B cell (primary cell): Measurements from ENCODE around the gene LAMA3. TPM values are rescaled to one million over a fixed set of nuclear protein-coding genes. Genes with fewer than 3 reads are reported as not detected.

Source experiments
- ATAC-seq: fragments of 200-7000 bp; cut with Tn5 transposase; one replicate; pipeline ENCODE4 v1.10.0; 2021; ENCODE audit warnings: low read depth, mild to moderate bottlenecking, moderate number of reproducible peaks, moderate library complexity
- CTCF ChIA-PET: fragments of 350-600 bp; sonication (Branson Sonifier 250); formaldehyde crosslinking; loops from one replicate; lab custom pipeline; 2021; ENCODE audit warnings: antibody characterized with exemption, inconsistent platforms; lab: Charles Lee
- POLR2A ChIA-PET: fragments of 350-600 bp; sonication (Branson Sonifier 250); formaldehyde crosslinking; loops from one replicate; lab custom pipeline; 2021; ENCODE audit warnings: antibody characterized with exemption; lab: Charles Lee
- DNase-seq: peaks from one replicate; pipeline ENCODE4 v3.0.0; 2013
- H2AFZ ChIP-seq: 2 replicates; pipeline ENCODE4 v1.6.1; 2012; ENCODE audit warnings: mild to moderate bottlenecking, low read depth, low read length; ENCODE audit not compliant: insufficient read depth, poor library complexity, severe bottlenecking
- H3K27ac ChIP-seq, 2 donors: 1 replicate in 1 of 2; 2 replicates in 1 of 2; pipeline ENCODE4 v1.5.1; 2012 to 2013; ENCODE audit warnings: low read length in 2 of 2, mild to moderate bottlenecking in 2 of 2, moderate library complexity in 1 of 2
- H3K27me3 ChIP-seq, 4 experiments: fragments of 200-600 bp in 1 of 4; sonication (generic) in 1 of 4; replicated peaks in 1 of 4; 1 replicate in 2 of 4; 2 replicates in 2 of 4; pipeline versions ENCODE4 v1.6.1 to v1.7.0; 2013 to 2016; ENCODE audit warnings: low read length in 3 of 4, mild to moderate bottlenecking in 2 of 4, mixed read lengths in 1 of 4, moderate library complexity in 1 of 4; ENCODE audit not compliant: insufficient read depth in 4 of 4, control insufficient read depth in 3 of 4; ENCODE audit errors: control extremely low read depth in 1 of 4
- H3K36me3 ChIP-seq, 2 experiments: replicated peaks in 1 of 2; 1 replicate in 1 of 2; 2 replicates in 1 of 2; pipeline versions ENCODE4 v1.6.1 to v1.7.1; 2013; ENCODE audit warnings: low read length in 1 of 2; ENCODE audit not compliant: insufficient read depth in 2 of 2, control insufficient read depth in 1 of 2; ENCODE audit errors: control extremely low read depth in 1 of 2, extremely low read depth in 1 of 2
- H3K4me1 ChIP-seq, 2 donors: fragments of 200-600 bp in 1 of 2; sonication (generic) in 1 of 2; 1 replicate in 1 of 2; 2 replicates in 1 of 2; pipeline versions ENCODE4 v1.5.1 to v1.6.1; 2013 to 2017; ENCODE audit warnings: low read length in 2 of 2; ENCODE audit not compliant: control insufficient read depth in 2 of 2, insufficient read depth in 2 of 2
- H3K4me2 ChIP-seq: replicated peaks from 2 replicates; pipeline ENCODE3; 2012; ENCODE audit warnings: mild to moderate bottlenecking, low read depth, low read length; ENCODE audit not compliant: poor library complexity, severe bottlenecking
- H3K4me3 ChIP-seq, 5 experiments: fragments of 200-600 bp in 1 of 5; sonication (generic) in 1 of 5; 1 replicate in 3 of 5; 2 replicates in 2 of 5; pipeline versions ENCODE4 v1.5.1 to v1.7.0; 2011 to 2016; ENCODE audit warnings: low read length in 4 of 5, mild to moderate bottlenecking in 4 of 5, low read depth in 2 of 5, control low read depth in 1 of 5, moderate library complexity in 1 of 5; ENCODE audit not compliant: insufficient read depth in 1 of 5; ENCODE audit errors: control extremely low read depth in 1 of 5, extremely low read depth in 1 of 5
- H3K79me2 ChIP-seq: fragments of 200-600 bp; sonication (generic); one replicate; pipeline ENCODE4 v1.6.0; 2016; ENCODE audit warnings: low read length; ENCODE audit not compliant: control insufficient read depth, insufficient read depth
- H3K9ac ChIP-seq: fragments of 200-600 bp; sonication (generic); 2 replicates; pipeline ENCODE4 v1.6.1; 2017; ENCODE audit warnings: mild to moderate bottlenecking, low read length, moderate library complexity
- H3K9me3 ChIP-seq, 3 donors: one replicate each; pipeline versions ENCODE4 v1.6.1 to v1.7.1; 2013; ENCODE audit warnings: low read length in 2 of 3; ENCODE audit not compliant: control insufficient read depth in 2 of 3, insufficient read depth in 1 of 3; ENCODE audit errors: control extremely low read depth in 1 of 3
- H4K20me1 ChIP-seq: 2 replicates; pipeline ENCODE4 v1.6.0; 2012; ENCODE audit warnings: mild to moderate bottlenecking, low read length; ENCODE audit not compliant: insufficient read depth, control insufficient read depth, poor library complexity, severe bottlenecking
- H3K27ac Mint-ChIP-seq: one replicate; pipeline ENCODE4 v1.8.0; 2021; ENCODE audit warnings: mixed read lengths
- H3K27me3 Mint-ChIP-seq: one replicate; pipeline ENCODE4 v1.8.0; 2021; ENCODE audit warnings: mixed read lengths
- H3K4me1 Mint-ChIP-seq: one replicate; pipeline ENCODE4 v1.8.0; 2021; ENCODE audit warnings: mixed read lengths
- H3K4me3 Mint-ChIP-seq: one replicate; pipeline ENCODE4 v1.8.0; 2021; ENCODE audit warnings: mixed read lengths
- H3K9me3 Mint-ChIP-seq: one replicate; pipeline ENCODE4 v1.8.0; 2022; ENCODE audit warnings: mixed read lengths; ENCODE audit not compliant: insufficient read depth
- CTCF ChIP-seq: fragments of 200-600 bp; IDR thresholded peaks from one replicate; pipeline ENCODE4 v1.8.0; 2022; ENCODE audit warnings: antibody characterized with exemption, mild to moderate bottlenecking
- EZH2 ChIP-seq: IDR thresholded peaks from 2 replicates; pipeline ENCODE4 v1.6.1; 2012; ENCODE audit warnings: borderline replicate concordance, low read depth, mild to moderate bottlenecking, moderate library complexity, low read length; ENCODE audit not compliant: insufficient read depth, poor library complexity, severe bottlenecking
- WGBS: methylation state at CpG from one replicate; pipeline ENCODE4 v1.1.5; 2013; ENCODE audit warnings: missing lambda C conversion rate; ENCODE audit not compliant: insufficient coverage; 5-methylcytosine and 5-hydroxymethylcytosine counted together
- intact Hi-C: fragments of 100-400 bp; cut with micrococcal nuclease; formaldehyde crosslinking; loops from one replicate; pipeline ENCODE4 v1.10.0; 2022
- polyA plus RNA-seq: library from polyadenylated mRNA; depleted of rRNA; stranded (reverse); fragments of >200 nt; gene quantifications from 2 replicates; pipeline ENCODE4 v1.2.3, GENCODE V29; 2012
- total RNA-seq, 2 donors: library from RNA; stranded (reverse); fragments of 120-200 nt in 1 of 2; gene quantifications; 1 replicate in 1 of 2; 2 replicates in 1 of 2; pipeline versions ENCODE4 v1.2.3 to v1.2.4, GENCODE V29; 2013 to 2022

The LAMA3 gene
- total and polyA plus RNA-seq, 2 donors (not counting 1 experiment from before 2014, with no cell fraction given) = 0.03 to 0.32 TPM

DNA sequence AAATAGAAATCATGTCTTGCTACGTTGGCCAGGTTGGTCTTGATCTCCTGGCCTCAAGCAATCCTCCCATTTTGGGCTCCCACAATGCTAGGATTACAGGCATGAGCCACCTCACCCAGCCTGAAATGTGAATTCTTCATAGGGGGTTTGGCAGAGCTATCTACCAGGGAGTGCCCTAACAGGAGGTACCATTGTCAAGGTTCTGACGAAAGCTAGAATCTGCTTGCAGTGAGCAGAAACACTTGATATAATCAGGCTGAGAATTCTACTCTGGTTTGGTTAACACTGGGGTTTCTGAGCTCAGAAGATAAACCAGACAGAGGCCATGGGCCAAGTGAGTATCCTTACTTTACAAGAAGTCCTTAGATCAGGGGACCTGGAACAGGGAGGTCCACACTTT, 7.2 kb upstream of the LAMA3 start:
- peaks cover 43% of the 10 kb centered on the region for H3K27me3 Mint-ChIP-seq
- no peak for ATAC-seq
- CTCF ChIA-PET = no interaction called here

GRCh38 chr18:23682472-23682871, 6.8 kb upstream of the LAMA3 start:
- no peak overlapping the region for H3K27ac Mint-ChIP-seq
- DNase-seq = no peak
- H3K4me1 Mint-ChIP-seq = no peaks in the 10 kb centered on the region
- Histone ChIP-seq H3K9ac (no peak overlapping the region), H4K20me1 (no peaks in the 10 kb centered on the region), H3K4me1 (no peaks in the 10 kb centered on the region), H3K9me3 (peaks cover 0 to 4% (median 2%) of the 10 kb centered on the region in 3 donors), H3K36me3 (no peaks in the 10 kb centered on the region), H3K27ac (no peak overlapping the region), H3K27me3 (peaks cover 0 to 17% (median 0%) of the 10 kb centered on the region in 4 experiments), H3K79me2 (no peaks in the 10 kb centered on the region), H3K4me2 (no peak overlapping the region), H3K4me3 (no peak overlapping the region), H2AFZ (no peak overlapping the region)
- no peak for ATAC-seq
- intact Hi-C loops = no loop called here
- H3K9me3 Mint-ChIP-seq = no peaks in the 10 kb centered on the region
- no peak overlapping the region for H3K4me3 Mint-ChIP-seq
- peaks cover 40% of the 10 kb centered on the region for H3K27me3 Mint-ChIP-seq
- no peak for TF ChIP-seq EZH2
- TF ChIP-seq CTCF = no peak
- 100% methylated on average over 1 of the region's 1 CpG for WGBS
- ChIA-PET CTCF (no interaction called here), POLR2A (no interaction called here)

More for the DNA sequence above, 7.2 kb upstream of the LAMA3 start:
- no peak overlapping the region for H3K27ac Mint-ChIP-seq
- POLR2A ChIA-PET = no interaction called here
- no peak for DNase-seq
- Histone ChIP-seq H3K4me1 (no peaks in the 10 kb centered on the region), H2AFZ (no peak overlapping the region), H3K27ac (no peak overlapping the region), H4K20me1 (no peaks in the 10 kb centered on the region), H3K9ac (no peak overlapping the region), H3K27me3 (peaks cover 0 to 17% (median 0%) of the 10 kb centered on the region in 4 experiments), H3K9me3 (peaks cover 0 to 4% (median 2%) of the 10 kb centered on the region in 3 donors), H3K79me2 (no peaks in the 10 kb centered on the region), H3K4me2 (no peak overlapping the region), H3K4me3 (no peak overlapping the region), H3K36me3 (no peaks in the 10 kb centered on the region)
- no peaks in the 10 kb centered on the region for H3K9me3 Mint-ChIP-seq
- intact Hi-C loops = no loop called here
- no peak for TF ChIP-seq CTCF
- TF ChIP-seq EZH2 = no peak
- H3K4me1 Mint-ChIP-seq = no peaks in the 10 kb centered on the region
- 100% methylated on average over 1 of the region's 2 CpGs for WGBS
- no peak overlapping the region for H3K4me3 Mint-ChIP-seq
